Measurements from ENCODE around the gene IFI27L1. TPM values are rescaled to one million over a fixed set of nuclear protein-coding genes. Genes with fewer than 3 reads are reported as not detected.

Gene IFI27L1
- total RNA-seq, 8 experiments from 2014 or later: 21.1 to 75.6 (median 30.4) TPM

- ATAC-seq (replicated peaks in 6 of 8): peak in 4 of 8 experiments; percentile 14 to 88 (median 60)
- Histone ChIP-seq H3K27ac (no peak overlapping the region), H3K4me1 (replicated peaks in 1 of 2) (peaks cover under 1 to 12% of the 10 kb centered on the region in 2 donors), H3K4me3 (no peak overlapping the region)
- WGBS, 10 experiments: 60 to 100% (median 91%) methylated on average over 1 to 6 of the region's 13 CpGs; no CpG with 5 or more reads in 4 of the 10 experiments
- in situ Hi-C loops (cut with MboI; ENCODE audit: low pct_unique_long_range_greater_than_20kb in 2 of 9, low sequenced_read_pairs in 9 of 9, unreplicated experiment in 9 of 9): no loop called here
Observed at GRCh38 chr14:94043111-94043755, 37.9 kb upstream of the IFI27L1 start.

GRCh38 chr14:94043756-94044475 lies 37.2 kb upstream of the IFI27L1 start:
- peak in 2 of 8 experiments; percentile 1 to 15 for ATAC-seq (replicated peaks in 6 of 8)
- in situ Hi-C loops (cut with MboI; ENCODE audit: low pct_unique_long_range_greater_than_20kb in 2 of 9, low sequenced_read_pairs in 9 of 9, unreplicated experiment in 9 of 9): no loop called here
- H3K27ac ChIP-seq: no peak overlapping the region
- no peak overlapping the region for H3K4me3 ChIP-seq
- H3K4me1 ChIP-seq (replicated peaks in 1 of 2): peaks cover 6 to 16% of the 10 kb centered on the region in 2 donors
- whole genome bisulfite sequencing, 10 experiments: 78 to 100% (median 93%) methylated on average over 1 to 6 of the region's 14 CpGs; no CpG with 5 or more reads in 5 of the 10 experiments

- in situ Hi-C loops (cut with MboI; ENCODE audit: low pct_unique_long_range_greater_than_20kb in 2 of 9, low sequenced_read_pairs in 9 of 9, unreplicated experiment in 9 of 9): no loop called here
- no peak overlapping the region for H3K4me3 ChIP-seq
- no peak overlapping the region for H3K27ac ChIP-seq
- ATAC-seq (replicated peaks in 6 of 8): no peak
- 60 to 100% (median 95%) methylated on average over 1 to 10 of the region's 20 CpGs; no CpG with 5 or more reads in 1 of the 10 experiments for WGBS, 10 experiments
- peaks cover 12 to 22% of the 10 kb centered on the region in 2 donors for H3K4me1 ChIP-seq (replicated peaks in 1 of 2)
Observed at GRCh38 chr14:94044476-94045091, 36.5 kb upstream of the IFI27L1 start.

- no peak for ATAC-seq (replicated peaks in 6 of 8)
- H3K4me1 ChIP-seq (replicated peaks in 1 of 2): peaks cover 14 to 22% of the 10 kb centered on the region in 2 donors
- in situ Hi-C loops (cut with MboI; ENCODE audit: low pct_unique_long_range_greater_than_20kb in 2 of 9, low sequenced_read_pairs in 9 of 9, unreplicated experiment in 9 of 9): no loop called here
- H3K27ac ChIP-seq: no peak overlapping the region
- WGBS, 10 experiments: 20 to 100% (median 95%) methylated on average over 1 to 7 of the region's 8 CpGs; no CpG with 5 or more reads in 2 of the 10 experiments
- no peak overlapping the region for H3K4me3 ChIP-seq
Observed at GRCh38 chr14:94045101-94045500, 36.0 kb upstream of the IFI27L1 start.

GRCh38 chr14:94045563-94046345 lies 35.4 kb upstream of the IFI27L1 start:
- in situ Hi-C loops (cut with MboI; ENCODE audit: low pct_unique_long_range_greater_than_20kb in 2 of 9, low sequenced_read_pairs in 9 of 9, unreplicated experiment in 9 of 9): no loop called here
- WGBS, 10 experiments: 83 to 100% (median 90%) methylated on average over 2 to 16 of the region's 19 CpGs; no CpG with 5 or more reads in 4 of the 10 experiments
- ATAC-seq (replicated peaks in 6 of 8): no peak
- H3K4me3 ChIP-seq: no peak overlapping the region
- H3K4me1 ChIP-seq (replicated peaks in 1 of 2): peaks cover 14 to 22% of the 10 kb centered on the region in 2 donors
- no peak overlapping the region for H3K27ac ChIP-seq

- H3K27ac ChIP-seq: no peak overlapping the region
- H3K4me1 ChIP-seq (replicated peaks in 1 of 2): peaks cover 14 to 32% of the 10 kb centered on the region in 2 donors
- no peak overlapping the region for H3K4me3 ChIP-seq
Observed at GRCh38 chr14:94046696-94047250, 34.3 kb upstream of the IFI27L1 start.

GRCh38 chr14:94047581-94047980 lies 33.5 kb upstream of the IFI27L1 start:
- peaks cover 14 to 34% of the 10 kb centered on the region in 2 donors for H3K4me1 ChIP-seq (replicated peaks in 1 of 2)
- in situ Hi-C loops (cut with MboI; ENCODE audit: low pct_unique_long_range_greater_than_20kb in 2 of 9, low sequenced_read_pairs in 9 of 9, unreplicated experiment in 9 of 9): no loop called here
- peak overlapping the region in 1 of 2 donors; percentile 32 for H3K27ac ChIP-seq
- H3K4me3 ChIP-seq: no peak overlapping the region
- no peak for ATAC-seq (replicated peaks in 6 of 8)
- whole genome bisulfite sequencing, 10 experiments: 80 to 100% (median 100%) methylated on average over 1 of the region's 3 CpGs; no CpG with 5 or more reads in 5 of the 10 experiments

More at GRCh38 chr14:94046696-94047250, 34.3 kb upstream of the IFI27L1 start:
- 40 to 90% (median 70%) methylated on average over 1 to 4 of the region's 7 CpGs; no CpG with 5 or more reads in 3 of the 10 experiments for WGBS, 10 experiments
- ATAC-seq (replicated peaks in 6 of 8): no peak
- in situ Hi-C loops (cut with MboI; ENCODE audit: low pct_unique_long_range_greater_than_20kb in 2 of 9, low sequenced_read_pairs in 9 of 9, unreplicated experiment in 9 of 9): no loop called here

- peaks cover 14 to 34% of the 10 kb centered on the region in 2 donors for H3K4me1 ChIP-seq (replicated peaks in 1 of 2)
- H3K4me3 ChIP-seq: no peak overlapping the region
- WGBS, 10 experiments: 40 to 86% (median 75%) methylated on average over 1 to 7 of the region's 10 CpGs; no CpG with 5 or more reads in 3 of the 10 experiments
- peak overlapping the region; percentile 15 to 25 for H3K27ac ChIP-seq
- ATAC-seq (replicated peaks in 6 of 8): peak in 5 of 8 experiments; percentile 79 to 86 (median 84)
- in situ Hi-C loops (cut with MboI; ENCODE audit: low pct_unique_long_range_greater_than_20kb in 2 of 9, low sequenced_read_pairs in 9 of 9, unreplicated experiment in 9 of 9): no loop called here
Observed at GRCh38 chr14:94048691-94049624, 32.2 kb upstream of the IFI27L1 start.

- no peak for ATAC-seq (replicated peaks in 6 of 8)
- Histone ChIP-seq H3K27ac (no peak overlapping the region), H3K4me3 (no peak overlapping the region), H3K4me1 (replicated peaks in 1 of 2) (peaks cover 14 to 34% of the 10 kb centered on the region in 2 donors)
- WGBS, 10 experiments: 100% methylated on average over 1 to 2 of the region's 2 CpGs; no CpG with 5 or more reads in 6 of the 10 experiments
- in situ Hi-C loops (cut with MboI; ENCODE audit: low pct_unique_long_range_greater_than_20kb in 2 of 9, low sequenced_read_pairs in 9 of 9, unreplicated experiment in 9 of 9): no loop called here
Observed at GRCh38 chr14:94049625-94050023, 31.5 kb upstream of the IFI27L1 start.

- Histone ChIP-seq H3K27ac (no peak overlapping the region), H3K4me3 (no peak overlapping the region), H3K4me1 (replicated peaks in 1 of 2) (peaks cover 14 to 34% of the 10 kb centered on the region in 2 donors)
- peak in 1 of 8 experiments; percentile 26 for ATAC-seq (replicated peaks in 6 of 8)
- 69 to 96% (median 79%) methylated on average over 2 to 5 of the region's 6 CpGs; no CpG with 5 or more reads in 5 of the 10 experiments for WGBS, 10 experiments
- in situ Hi-C loops (cut with MboI; ENCODE audit: low pct_unique_long_range_greater_than_20kb in 2 of 9, low sequenced_read_pairs in 9 of 9, unreplicated experiment in 9 of 9): no loop called here
Observed at GRCh38 chr14:94050231-94050880, 30.8 kb upstream of the IFI27L1 start.

- WGBS, 10 experiments: 13 to 82% (median 65%) methylated on average over 2 to 8 of the region's 9 CpGs; no CpG with 5 or more reads in 1 of the 10 experiments
- peak in 1 of 8 experiments; percentile 40 for ATAC-seq (replicated peaks in 6 of 8)
- Histone ChIP-seq H3K4me3 (no peak overlapping the region), H3K4me1 (replicated peaks in 1 of 2) (peaks cover 14 to 32% of the 10 kb centered on the region in 2 donors), H3K27ac (no peak overlapping the region)
- in situ Hi-C loops (cut with MboI; ENCODE audit: low pct_unique_long_range_greater_than_20kb in 2 of 9, low sequenced_read_pairs in 9 of 9, unreplicated experiment in 9 of 9): no loop called here
Observed at GRCh38 chr14:94051115-94051514, 30.0 kb upstream of the IFI27L1 start.

Measured in motor neuron (in vitro differentiated cells).